Glomerular endothelial cell (primary cell): ENCODE data around the gene SNRNP70. TPM values are rescaled to one million over a fixed set of nuclear protein-coding genes. Genes with fewer than 3 reads are reported as not detected.
"Not testable (repeated sequence)": the region's sequence is repeated elsewhere in the genome, so short reads cannot be mapped to it uniquely, and the experiment has no call there.

Source experiments
- DNase-seq: peaks from one replicate; pipeline ENCODE4 v3.0.0-alpha.2; 2011; ENCODE audit warnings: low read depth, low spot score; ENCODE audit errors: extremely low read depth
- total RNA-seq: library from RNA; depleted of rRNA; stranded (reverse); fragments of >200 nt; gene quantifications from 2 replicates; pipeline ENCODE4 v1.2.3, GENCODE V29; 2015

The SNRNP70 gene
- 156 and 289 TPM in 2 replicates for total RNA-seq

GRCh38 chr19:49085020-49085867 lies at the start of gene SNRNP70:
SNRNP70 (plus strand) TSS chr19:49085451; CDS start chr19:49086415, 964 bp downstream.
- DNase-seq = peak; percentile 96

DNA sequence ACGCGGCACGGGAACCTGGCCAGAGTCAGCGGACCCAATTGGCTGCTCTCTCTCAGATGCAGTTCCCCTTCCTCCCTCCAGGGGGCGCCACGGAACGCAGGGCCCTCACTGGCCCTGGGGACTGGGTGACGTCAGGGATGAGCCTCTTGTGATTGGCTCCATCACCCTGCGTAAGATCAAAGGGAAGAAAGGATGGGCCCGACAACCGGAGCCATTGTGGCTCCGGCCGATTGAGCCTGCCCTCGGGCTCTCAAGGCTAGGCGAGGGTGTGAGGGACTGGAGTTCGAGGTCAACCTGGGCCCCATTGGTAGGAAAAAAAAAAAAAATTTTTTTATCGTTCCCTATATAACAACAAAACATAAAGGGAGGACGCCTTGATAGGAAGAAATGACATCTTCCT lies 48.4 kb upstream of the SNRNP70 start, which contains the start of gene CGB1:
TSS of gene CGB1 (minus strand) at position 81 of the 400 bp plus-strand sequence. CDS start 184 bp downstream, outside the sequence.
- DNase-seq = not testable (repeated sequence)

GRCh38 chr19:49038111-49038510 lies 47.1 kb upstream of the SNRNP70 start:
- not testable (repeated sequence) for DNase-seq

GRCh38 chr19:49038557-49039276 lies 46.5 kb upstream of the SNRNP70 start:
- not testable (repeated sequence) for DNase-seq

- not testable (repeated sequence) for DNase-seq
Measured at GRCh38 chr19:49039736-49040135, 45.5 kb upstream of the SNRNP70 start.

- DNase-seq = no peak
Measured at GRCh38 chr19:49042177-49042576, 43.1 kb upstream of the SNRNP70 start.

GRCh38 chr19:49042666-49043065 lies 42.6 kb upstream of the SNRNP70 start:
- not testable (repeated sequence) for DNase-seq

DNA sequence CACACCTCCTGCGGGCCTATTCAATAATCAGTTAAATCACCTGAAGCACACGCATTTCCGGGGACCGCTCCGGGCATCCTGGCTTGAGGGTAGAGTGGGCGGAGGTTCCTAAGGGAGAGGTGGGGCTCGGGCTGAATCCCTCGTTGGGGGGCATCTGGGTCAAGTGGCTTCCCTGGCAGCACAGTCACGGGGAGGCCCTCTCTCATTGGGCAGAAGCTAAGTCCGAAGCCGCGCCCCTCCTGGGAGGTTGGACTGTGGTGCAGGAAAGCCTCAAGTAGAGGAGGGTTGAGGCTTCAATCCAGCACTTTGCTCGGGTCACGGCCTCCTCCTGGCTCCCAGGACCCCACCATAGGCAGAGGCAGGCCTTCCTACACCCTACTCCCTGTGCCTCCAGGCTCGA lies 41.7 kb upstream of the SNRNP70 start, which contains the start of gene CGB5:
TSS of gene CGB5 (plus strand) at position 301 of the 400 bp plus-strand sequence. CDS start 362 bp downstream, outside the sequence.
- DNase-seq = not testable (repeated sequence)

DNA sequence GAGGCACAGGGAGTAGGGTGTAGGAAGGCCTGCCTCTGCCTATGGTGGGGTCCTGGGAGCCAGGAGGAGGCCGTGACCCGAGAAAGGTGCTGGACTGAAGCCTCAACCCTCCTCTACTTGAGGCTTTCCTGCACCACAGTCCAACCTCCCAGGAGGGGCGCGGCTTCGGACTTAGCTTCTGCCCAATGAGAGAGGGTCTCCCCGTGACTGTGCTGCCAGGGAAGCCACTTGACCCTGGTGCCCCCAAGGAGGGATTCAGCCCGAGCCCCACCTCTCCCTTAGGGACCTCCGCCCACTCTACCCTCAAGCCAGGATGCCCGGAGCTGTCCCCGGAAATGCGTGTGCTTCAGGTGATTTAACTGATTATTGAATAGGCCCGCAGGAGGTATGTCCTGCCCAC lies 36.2 kb upstream of the SNRNP70 start, which contains the start of gene CGB8:
TSS of gene CGB8 (minus strand) at position 101 of the 400 bp plus-strand sequence. CDS start 372 bp downstream, outside the sequence.
- not testable (repeated sequence) for DNase-seq

GRCh38 chr19:49049834-49050233 lies 35.4 kb upstream of the SNRNP70 start:
- DNase-seq = not testable (repeated sequence)

GRCh38 chr19:49050376-49051033 lies 34.7 kb upstream of the SNRNP70 start:
- not testable (repeated sequence) for DNase-seq

GRCh38 chr19:49056101-49056901 lies 28.9 kb upstream of the SNRNP70 start:
- no peak for DNase-seq

DNA sequence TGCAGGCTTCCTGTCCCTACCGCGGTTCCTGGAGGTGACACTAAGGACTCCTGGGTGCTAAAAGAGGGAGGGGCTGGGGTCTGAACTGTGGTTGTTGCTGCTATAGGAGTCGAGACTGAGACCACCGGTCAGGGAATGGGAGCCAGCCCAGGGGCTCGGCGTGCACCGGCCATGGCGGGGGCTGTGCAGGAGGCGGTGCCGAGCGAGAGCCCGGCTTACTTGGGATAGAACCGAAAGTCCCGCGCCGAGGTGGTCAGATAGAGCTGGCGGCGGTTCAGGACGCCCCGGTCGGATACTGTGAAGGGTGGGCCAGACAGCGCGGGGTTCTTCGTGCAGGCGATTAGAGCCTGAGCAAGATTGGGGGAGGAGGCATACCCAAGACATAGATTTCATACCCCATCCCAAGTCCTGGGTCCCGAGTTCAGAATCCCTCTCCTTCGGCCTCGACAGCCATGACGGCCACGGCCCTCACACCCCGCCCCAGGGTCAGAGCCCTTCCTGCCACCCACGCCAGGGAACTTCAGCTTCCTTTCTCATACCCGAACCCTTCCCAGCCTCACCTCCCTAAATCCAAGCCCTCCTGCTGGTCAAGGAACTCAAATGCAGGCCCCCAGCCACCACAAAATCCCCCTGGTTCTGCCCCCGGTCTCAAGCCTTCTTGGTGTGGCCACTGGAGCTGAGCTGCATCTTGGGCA lies 28.2 kb upstream of the SNRNP70 start:
- DNase-seq = not testable (repeated sequence)

DNA sequence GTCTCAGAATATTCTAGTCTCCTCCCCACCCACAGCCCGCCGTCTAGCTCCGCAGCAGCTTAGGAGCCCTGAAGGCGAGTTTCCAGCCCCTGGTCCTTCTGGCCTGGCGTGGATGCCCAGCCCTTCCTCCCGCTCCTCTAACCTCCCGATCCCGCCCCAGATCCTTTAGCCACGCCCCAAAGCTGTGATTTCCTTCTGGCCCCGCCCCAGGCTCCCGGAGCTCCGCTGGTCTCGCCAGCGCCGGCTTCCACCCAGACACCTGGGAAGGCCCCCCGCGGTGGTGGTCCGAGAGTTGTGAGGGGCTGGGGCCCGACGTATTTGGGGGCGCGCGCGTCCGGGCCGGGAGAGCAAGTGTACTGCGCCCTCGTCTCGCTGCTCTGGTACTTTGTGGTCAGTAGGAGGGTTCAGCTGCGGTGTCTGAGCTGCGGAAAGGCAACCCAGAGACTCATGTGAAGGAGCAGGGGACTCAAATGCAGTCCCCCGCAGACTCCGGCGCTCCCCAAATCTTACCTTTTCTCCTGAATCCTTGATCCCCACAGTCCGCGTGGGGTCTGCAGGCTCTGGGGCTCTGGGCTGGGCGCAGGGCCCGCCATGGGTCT lies 27.5 kb upstream of the SNRNP70 start, which contains the start of gene CGB7:
TSS of gene CGB7 (minus strand) at position 114 of the 599 bp plus-strand sequence. CDS start 2,374 bp downstream, outside the sequence.
- no peak for DNase-seq

GRCh38 chr19:49058562-49058961 lies 26.7 kb upstream of the SNRNP70 start:
- DNase-seq = no peak

GRCh38 chr19:49059053-49059452 lies 26.2 kb upstream of the SNRNP70 start:
- no peak for DNase-seq

- DNase-seq = no peak
Measured at GRCh38 chr19:49061000-49061399, 24.3 kb upstream of the SNRNP70 start.

GRCh38 chr19:49061445-49061844 lies 23.8 kb upstream of the SNRNP70 start:
- DNase-seq = no peak
